Bronchial epithelial cell (primary cell): ENCODE measurements around the gene ANO4. TPM values are rescaled to one million over a fixed set of nuclear protein-coding genes. Genes with fewer than 3 reads are reported as not detected.

Experiments used
- DNase-seq: peaks from one replicate; pipeline ENCODE4 v3.0.0-alpha.2; 2010; ENCODE audit warnings: low read depth
- FAIRE-seq: peaks from 2 replicates; lab custom pipeline; 2011; peaks lifted over from hg19 to GRCh38; lab: Jason Lieb, UNC
- H3K27me3 ChIP-seq: 2 replicates; pipeline ENCODE4 v1.5.1; 2011; ENCODE audit warnings: low read length; ENCODE audit not compliant: control insufficient read depth, insufficient read depth
- H3K36me3 ChIP-seq: 2 replicates; pipeline ENCODE4 v1.5.1; 2011; ENCODE audit warnings: low read length; ENCODE audit not compliant: control insufficient read depth, insufficient read depth
- H3K4me3 ChIP-seq: 2 replicates; pipeline ENCODE4 v1.5.1; 2011; ENCODE audit warnings: mild to moderate bottlenecking, low read depth, low read length, control low read depth
- CTCF ChIP-seq: IDR thresholded peaks from 2 replicates; pipeline ENCODE4 v1.5.1; 2011; ENCODE audit warnings: mild to moderate bottlenecking, moderate library complexity, low read length, control low read depth, inconsistent platforms; ENCODE audit not compliant: insufficient read depth, severe bottlenecking
- total RNA-seq: library from RNA; depleted of rRNA; stranded (reverse); fragments of >200 nt; gene quantifications from 2 replicates; pipeline ENCODE4 v1.2.1, GENCODE V29; 2014

The ANO4 gene
- total RNA-seq, 1 donor from 2014 or later: 2.4 TPM

- no peak for TF ChIP-seq CTCF
- no peak for FAIRE-seq
- H3K27me3 ChIP-seq: no peaks in the 10 kb centered on the region
- no peak for DNase-seq
- H3K36me3 ChIP-seq: no peaks in the 10 kb centered on the region
- H3K4me3 ChIP-seq: no peak overlapping the region
Observed at GRCh38 chr12:100808777-100809176, 14.2 kb downstream of the ANO4 start.

DNA sequence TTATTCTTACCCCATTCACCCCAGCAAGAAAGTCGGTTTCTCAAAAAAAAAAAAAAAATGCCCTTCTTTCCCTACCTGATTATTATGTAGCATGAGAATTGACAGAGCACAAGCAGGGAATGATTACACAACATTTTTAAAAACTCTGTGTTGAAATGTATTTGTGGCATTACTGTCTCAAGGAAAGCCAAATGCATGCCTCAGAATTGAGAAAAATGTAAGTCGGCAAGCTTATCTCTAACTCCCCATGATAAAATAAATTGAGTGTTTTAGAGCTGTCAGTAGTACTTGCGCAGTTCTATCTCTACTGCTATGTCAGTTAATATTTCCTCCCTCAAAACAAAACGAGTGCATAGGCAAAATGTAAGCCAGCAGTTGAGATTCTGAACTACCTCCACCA is 25.7 kb downstream of the ANO4 start:
- FAIRE-seq: no peak
- no peak overlapping the region for H3K4me3 ChIP-seq
- TF ChIP-seq CTCF: no peak
- DNase-seq: no peak
- no peaks in the 10 kb centered on the region for H3K36me3 ChIP-seq
- H3K27me3 ChIP-seq: no peaks in the 10 kb centered on the region

GRCh38 chr12:100823963-100824362 is 29.4 kb downstream of the ANO4 start:
- FAIRE-seq: no peak
- Histone ChIP-seq H3K27me3 (no peaks in the 10 kb centered on the region), H3K4me3 (no peak overlapping the region), H3K36me3 (no peaks in the 10 kb centered on the region)
- DNase-seq: peak; percentile 61
- TF ChIP-seq CTCF: no peak

GRCh38 chr12:100824476-100824875 is 29.9 kb downstream of the ANO4 start:
- no peak for DNase-seq
- no peak for FAIRE-seq

DNA sequence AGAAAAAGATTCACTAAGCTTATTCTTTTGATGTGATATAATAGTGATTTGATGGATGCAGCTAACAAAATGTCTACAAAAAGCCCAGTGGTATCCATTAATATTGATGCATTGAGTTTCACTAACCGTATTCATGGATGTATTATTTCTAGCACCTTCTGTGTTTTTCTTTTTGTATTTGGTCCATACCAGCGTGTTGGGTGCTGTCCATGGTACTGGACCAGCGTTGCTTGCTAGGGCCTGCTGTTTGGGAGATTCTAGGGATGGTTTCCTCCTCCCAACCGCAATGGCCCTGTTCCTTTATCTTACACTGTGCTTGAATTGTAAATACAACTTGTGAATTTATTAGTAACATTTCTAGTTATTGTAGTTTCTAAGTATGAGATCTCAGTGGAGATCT is 31.7 kb downstream of the ANO4 start:
- peak; percentile 33 for DNase-seq
- no peak for FAIRE-seq
- no peaks in the 10 kb centered on the region for H3K27me3 ChIP-seq
- H3K4me3 ChIP-seq: no peak overlapping the region
- TF ChIP-seq CTCF: no peak
- H3K36me3 ChIP-seq: no peaks in the 10 kb centered on the region

More at GRCh38 chr12:100824476-100824875, 29.9 kb downstream of the ANO4 start:
- no peak for TF ChIP-seq CTCF
- Histone ChIP-seq H3K27me3 (no peaks in the 10 kb centered on the region), H3K4me3 (no peak overlapping the region), H3K36me3 (no peaks in the 10 kb centered on the region)

GRCh38 chr12:100827901-100828520 is 33.4 kb downstream of the ANO4 start:
- Histone ChIP-seq H3K36me3 (no peaks in the 10 kb centered on the region), H3K27me3 (no peaks in the 10 kb centered on the region), H3K4me3 (no peak overlapping the region)
- DNase-seq (peak; percentile 42), FAIRE-seq (no peak)
- peak; percentile 78 for TF ChIP-seq CTCF
